Right renal pelvis (tissue), 4 donors: ENCODE measurements around the gene GID8. TPM values are rescaled to one million over a fixed set of nuclear protein-coding genes. Genes with fewer than 3 reads are reported as not detected.
A peak's percentile ranks its signal among the peaks of the same experiment; 100 is the strongest.

Source experiments
- DNase-seq, 4 donors: peaks; one replicate each; pipeline ENCODE4 v3.0.0-alpha.2; 2013; ENCODE audit warnings: low read depth in 4 of 4, low spot score in 3 of 4, missing footprints in 1 of 4
- polyA plus RNA-seq, 4 donors: library from polyadenylated mRNA; unstranded; fragments of 120-200 nt; gene quantifications; one replicate each; pipeline ENCODE4 v1.2.1, GENCODE V29; 2013; ENCODE audit not compliant: insufficient read length in 4 of 4

GID8 gene
- polyA plus RNA-seq, 4 donors = 50.2 to 55.9 (median 50.9) TPM

DNA sequence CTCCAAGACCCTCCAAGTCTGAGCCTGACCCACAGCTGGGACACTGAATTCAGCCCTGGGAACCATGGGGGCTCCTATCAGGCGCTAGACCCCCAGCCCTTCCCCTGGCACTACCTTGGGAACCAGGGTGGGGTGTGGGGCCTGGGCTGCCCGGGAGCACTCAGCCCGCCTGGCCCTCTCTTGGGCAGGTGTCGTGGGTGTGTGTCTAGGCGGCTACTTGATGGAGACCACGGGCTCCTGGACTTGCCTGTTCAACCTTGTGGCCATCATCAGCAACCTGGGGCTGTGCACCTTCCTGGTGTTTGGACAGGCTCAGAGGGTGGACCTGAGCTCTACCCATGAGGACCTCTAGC lies 29.2 kb downstream of the GID8 start:
- DNase-seq = no peak

DNA sequence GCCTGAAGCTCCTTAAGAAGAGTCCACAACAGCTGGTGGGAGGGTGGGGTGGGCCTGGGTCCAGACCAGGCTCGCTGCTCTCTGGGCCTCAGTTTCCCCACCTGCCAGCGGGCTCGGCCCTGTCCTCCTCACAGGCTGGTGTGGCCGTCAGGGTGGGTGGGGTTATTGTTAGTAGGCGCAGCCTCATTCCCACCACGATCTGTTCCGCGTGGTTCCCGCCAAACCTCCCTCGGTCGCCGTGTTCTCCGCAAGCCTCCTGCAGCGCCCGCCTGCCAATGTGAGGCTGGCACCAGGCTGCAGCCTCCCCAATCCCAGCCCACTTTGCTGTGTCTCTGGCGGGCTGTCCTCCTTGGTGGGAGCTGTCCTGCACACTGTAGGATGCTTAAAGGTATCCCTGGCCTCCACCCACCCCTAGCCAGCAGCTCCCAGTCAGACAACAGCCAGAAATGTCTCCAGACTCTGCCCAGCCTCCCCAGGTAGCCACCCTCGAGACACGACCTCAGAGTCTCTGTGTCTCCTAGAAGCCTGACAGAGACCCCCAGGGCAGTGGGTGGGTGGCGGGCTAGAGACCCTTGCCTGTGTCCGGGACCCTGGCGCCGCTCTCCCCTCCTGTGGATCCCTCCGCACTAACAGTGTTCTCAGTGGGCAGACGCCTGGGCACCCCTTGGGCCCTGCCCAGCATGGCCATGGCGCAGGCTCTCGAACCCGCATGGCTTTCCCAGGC lies 29.8 kb downstream of the GID8 start:
- DNase-seq = no peak

DNA sequence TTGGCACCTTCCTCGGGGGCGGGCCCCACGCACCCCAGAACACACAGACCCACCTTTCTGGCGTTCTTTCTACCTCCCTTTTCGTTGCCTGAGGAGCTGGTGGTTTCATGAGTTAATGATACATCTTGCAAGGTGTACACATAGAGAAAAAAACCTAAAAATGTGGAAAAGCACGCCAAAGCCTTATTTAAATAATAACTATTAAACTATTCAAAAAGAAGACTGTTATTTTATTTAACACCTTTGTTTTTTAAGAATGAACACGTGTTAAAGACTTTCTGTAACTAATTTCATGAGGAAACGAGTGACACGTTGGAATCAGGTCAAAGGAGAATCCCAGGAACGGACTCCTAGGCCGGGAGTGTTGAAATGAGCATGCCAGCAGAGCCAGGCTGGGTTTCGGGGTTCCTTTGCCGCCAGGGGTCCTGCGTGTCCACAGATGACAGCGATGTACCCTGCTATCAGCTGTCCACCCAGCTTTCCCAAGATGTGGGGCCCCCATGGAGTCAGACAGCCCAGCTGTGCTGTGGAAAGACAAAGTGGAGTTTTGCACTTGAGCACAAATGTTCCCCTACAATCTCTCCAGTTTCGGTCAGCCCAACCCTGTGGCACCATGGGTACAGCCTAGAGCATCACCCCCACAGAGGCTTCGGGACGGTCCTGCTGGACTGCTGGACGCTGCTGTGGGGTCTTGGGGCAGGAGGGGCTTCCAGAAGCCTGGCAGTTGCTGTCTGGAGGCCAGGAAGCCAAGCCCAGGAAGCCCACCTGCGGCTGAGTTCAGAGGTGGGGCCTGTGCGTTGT lies 30.6 kb downstream of the GID8 start:
- DNase-seq = no peak

DNA sequence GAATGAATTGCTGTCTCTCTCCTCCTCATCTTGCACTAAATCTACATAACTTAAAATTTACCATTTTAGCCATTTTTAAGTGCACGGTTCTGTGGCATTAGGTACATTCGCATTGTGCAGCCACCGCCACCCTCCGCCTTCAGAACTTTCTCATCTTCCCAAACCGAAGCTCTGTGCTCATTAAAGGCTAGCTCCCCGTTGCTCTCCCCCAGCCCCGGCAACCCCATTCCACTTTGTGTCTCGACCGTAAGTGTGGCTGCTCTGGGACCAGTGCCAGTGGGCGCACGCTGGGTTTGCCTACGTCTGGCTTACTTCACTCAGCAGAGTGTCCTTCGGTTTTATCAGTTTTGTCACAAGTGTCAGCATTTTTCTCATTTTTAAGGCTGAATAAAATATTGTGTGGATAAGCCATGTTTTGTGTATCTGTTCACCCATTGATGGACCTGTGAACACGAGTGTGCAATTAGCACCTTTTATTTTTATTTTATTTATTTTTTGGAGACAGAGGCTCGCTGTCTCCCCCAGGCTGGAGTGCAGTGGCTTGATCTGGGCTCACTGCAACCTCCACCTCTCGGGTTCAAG lies 31.3 kb downstream of the GID8 start:
- no peak for DNase-seq

DNA sequence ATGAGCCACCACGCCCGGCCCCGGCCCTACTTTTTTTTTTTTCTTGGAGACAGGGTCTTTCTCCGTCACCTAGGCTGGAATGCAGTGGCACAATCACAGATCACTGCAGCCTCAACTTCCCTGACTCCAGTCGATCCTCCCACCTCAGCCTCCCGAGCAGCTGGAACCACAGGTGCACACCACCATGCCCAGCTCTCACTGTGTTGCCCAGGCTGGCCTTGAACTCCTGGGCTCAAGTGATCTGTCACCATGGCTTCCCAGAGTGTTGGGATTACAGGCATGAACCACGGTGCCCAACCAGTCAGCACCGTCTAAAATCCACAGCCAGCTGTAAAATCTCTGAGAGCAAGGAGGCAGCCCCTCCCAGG lies 32.0 kb downstream of the GID8 start:
- DNase-seq = no peak

DNA sequence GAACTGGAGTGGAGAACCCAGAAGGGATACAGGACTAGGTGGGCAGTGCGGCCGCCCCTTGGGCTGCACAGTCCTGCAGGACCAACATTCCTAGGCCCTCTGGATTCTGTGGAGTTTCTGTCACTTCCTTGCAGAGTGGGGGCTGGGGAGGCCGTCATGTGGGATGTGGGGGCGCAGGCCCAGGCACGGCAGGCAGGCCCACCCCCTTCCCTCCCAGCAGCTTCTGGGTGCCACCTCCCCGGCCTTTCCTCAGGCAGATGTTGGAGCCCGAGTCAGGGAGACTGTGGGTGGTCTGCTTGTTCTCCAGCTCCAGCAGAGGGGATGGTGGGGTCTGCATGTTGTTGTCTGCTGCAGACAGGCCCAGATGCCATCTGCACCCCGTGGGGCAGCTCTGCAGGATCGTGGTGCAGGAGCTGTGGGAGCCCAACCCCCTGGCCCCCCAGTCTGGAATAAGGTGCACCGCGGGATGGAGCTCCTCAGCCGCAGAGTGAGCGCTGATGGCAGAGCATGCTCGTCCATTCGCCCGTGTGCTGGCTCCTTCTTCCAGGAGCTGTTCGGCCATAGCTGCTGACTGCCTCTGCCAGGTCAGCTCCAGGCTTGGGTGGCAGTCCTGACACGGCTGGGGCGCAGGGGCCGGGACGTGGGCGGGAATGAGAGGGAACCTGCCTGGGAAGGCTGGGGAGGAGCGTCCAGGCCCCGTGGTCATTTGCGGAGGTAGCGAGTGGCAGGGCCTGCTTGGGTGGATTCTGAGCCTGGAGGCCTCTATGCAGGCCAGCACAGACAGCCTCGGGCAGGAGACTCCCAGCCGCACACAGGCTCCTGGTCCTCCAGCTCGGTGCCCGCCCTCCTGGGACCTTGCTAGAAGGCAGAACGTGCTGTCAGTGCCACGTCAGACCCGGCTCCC lies 32.6 kb downstream of the GID8 start:
- DNase-seq = no peak

DNA sequence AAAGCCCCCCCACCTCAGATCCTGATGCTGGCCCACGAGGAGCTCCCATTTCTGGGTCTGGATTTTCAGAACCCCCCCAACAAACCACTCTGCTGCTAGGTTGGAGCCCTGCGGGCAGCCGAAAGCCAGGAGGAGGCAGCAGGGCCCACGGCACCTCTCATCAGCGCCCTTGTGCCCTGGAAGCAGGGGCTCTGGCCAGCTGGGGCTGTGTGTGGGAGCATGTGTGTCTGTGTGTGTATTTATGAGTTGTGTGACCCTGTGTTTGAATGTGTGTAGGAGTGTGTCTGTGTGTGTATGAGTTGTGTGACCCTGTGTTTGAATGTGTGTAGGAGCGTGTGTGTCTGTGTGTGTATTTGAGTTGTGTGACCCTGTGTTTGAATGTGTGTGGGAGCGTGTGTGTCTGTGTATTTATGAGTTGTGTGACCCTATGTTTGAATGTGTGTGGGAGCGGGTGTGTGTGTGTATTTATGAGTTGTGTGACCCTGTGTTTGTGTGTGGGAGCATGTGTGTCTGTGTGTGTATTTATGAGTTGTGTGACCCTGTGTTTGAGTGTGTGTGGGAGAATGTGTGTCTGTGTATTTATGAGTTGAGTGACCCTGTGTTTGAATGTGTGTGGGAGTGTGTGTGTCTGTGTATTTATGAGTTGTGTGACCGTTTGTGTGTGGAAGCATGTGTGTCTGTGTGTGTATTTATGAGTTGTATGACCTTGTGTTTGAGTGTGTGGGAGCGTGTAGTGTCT lies 33.4 kb downstream of the GID8 start:
- DNase-seq = no peak

DNA sequence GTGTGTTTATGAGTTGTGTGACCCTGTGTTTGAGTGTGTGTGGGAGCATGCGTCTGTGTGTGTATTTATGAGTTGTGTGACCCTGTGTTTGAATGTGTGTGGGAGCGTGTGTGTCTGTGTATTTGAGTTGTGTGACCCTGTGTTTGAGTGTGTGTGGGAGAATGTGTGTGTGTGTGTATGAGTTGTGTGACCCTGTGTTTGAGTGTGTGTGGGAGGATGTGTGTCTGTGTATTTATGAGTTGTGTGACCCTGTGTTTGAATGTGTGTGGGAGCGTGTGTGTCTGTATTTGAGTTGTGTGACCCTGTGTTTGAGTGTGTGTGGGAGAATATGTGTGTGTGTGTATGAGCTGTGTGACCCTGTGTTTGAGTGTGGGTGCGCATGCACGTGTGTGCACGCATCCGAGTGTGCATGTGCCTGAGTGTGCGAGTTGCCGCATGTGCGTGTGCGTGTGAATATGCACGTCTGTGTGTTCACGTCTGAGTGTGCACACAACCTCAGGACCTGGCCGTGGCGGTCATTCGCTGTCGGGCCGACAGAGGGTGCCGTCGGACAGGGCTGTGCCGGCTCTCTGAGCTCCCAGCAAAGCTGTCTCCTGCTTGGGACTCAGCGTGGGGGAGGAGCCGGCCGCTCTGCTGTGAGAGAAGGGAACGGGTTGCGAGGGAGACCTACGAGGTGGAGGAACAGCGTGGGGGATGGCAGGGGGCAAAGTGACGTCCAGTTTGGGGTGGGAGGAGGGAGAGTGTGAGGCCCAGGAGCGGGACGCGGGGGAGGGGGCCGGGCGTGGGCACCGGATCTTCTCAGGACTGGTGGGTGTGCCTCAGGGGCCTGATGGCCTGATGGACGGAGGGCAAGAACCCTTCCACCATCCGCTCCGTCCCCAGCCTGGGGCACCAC lies 34.2 kb downstream of the GID8 start:
- DNase-seq = peak; percentile 48 to 78 (median 62)

DNA sequence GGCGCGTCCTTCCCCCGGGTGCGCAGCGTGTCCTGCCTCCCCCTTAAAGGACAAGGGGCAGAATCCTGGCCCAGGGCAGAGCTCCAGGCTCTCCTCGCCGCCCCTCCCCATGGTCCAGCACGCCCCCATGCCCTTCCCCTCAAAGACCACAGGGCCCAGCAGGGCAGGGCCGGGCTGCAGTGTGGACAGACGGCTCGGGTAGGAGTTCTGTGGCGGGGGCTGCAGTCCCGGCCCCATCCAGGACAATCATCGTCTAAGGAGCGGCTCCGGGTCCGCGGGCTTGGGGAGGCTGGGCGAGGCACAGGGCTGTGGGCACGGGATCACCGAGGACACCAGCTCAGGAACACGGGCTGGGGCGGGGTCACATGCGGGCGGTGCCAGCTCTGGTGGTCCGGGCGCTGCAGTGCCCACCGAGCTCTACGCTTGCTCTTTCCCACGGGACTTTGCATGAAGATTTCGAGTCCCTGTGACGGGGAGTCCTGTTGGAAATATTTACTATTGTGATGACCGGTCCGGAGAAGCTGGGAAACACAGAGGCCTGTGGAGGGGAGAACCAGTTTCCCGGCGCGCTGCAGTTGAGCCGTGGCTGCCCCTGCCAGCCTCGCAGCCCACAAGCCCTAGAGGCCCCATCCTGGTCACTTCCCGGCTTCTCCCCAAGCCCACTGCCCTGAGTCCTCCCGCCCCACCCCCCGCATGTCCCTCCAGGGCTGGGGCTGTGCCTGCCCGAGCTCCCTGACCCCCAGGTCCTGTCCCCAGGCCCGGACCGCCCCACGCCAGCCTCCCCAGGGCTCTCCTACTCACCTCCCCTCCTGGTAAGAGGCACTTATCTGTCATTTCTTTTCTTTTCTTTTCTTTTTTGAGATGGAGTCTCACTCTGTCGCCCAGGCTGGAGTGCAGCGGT lies 35.1 kb downstream of the GID8 start:
- no peak for DNase-seq

DNA sequence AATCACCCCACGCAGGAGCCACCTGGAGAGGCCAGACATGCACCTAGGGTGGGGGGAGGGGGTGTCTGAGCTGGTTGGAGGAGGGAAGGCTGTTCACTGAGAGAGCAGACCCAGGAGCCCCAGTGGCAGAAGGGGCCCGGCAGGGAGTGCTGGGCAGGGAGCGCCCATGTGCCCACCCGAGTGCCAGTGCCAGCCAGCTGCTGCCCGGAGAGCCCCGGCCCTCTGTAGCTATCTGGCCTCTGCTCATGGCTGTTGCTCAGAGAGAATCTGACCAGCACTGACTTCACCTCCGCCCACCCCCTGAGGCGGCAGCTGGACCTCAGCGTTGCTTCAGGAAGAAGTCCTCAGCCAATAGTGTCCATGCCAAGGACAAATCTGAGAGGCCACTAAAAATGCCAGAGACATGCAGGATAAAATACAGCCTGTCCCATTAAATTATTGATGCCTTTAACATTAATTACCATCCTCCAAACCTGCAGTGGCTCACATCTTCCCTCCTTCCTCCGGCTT lies 37.4 kb downstream of the GID8 start:
- DNase-seq = no peak

DNA sequence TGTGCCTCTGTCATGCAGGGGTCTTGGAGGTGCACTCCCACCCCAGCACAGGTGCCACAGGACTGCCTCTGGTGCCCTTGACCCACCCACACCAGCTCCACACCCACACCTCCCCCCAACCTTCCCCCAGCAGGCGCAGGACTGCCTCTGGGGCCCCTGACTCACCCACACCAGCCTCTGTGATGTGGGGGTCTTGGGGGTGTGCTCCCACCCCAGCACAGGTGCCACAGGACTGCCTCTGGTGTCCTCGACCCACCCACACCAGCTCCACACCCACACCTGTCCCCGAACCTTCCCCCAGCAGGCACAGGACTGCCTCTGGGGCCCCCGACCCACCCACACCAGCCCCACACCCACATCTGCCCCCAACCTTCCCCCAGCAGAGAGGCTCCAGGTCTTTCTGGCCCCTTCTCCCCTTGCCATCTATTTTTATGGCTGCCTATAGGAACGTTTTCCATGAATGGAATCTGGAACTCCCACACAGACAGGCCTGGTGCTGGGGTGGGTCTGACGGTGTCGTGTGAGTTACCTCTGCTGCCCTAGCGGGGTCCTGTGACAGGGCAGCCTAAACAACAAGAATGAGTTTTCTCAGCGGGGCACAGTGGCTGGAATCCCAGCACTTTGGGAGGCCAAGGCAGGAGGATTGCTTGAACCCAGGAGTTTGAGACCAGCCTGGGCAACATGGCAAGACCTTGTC lies 38.0 kb downstream of the GID8 start:
- no peak for DNase-seq

DNA sequence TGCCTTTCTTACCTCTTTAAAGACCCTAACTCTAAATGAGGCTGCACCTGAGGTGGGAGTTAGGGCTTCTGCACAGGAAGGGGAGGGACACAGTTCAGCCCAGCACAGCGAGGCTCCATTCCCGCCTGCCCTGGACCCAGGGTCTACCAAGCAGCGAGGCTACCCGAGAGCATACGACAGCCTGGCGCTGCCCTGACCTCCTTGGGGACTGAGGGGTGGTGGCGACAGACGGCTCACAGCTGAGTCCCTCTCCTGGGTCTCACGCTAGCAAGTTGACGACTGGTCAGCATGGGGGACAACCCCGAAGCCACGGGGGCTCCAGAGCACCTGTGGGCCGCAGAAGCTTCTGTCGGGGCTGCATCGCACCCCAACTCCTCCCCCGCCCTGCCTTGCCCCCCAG lies 38.9 kb downstream of the GID8 start:
- no peak for DNase-seq

DNA sequence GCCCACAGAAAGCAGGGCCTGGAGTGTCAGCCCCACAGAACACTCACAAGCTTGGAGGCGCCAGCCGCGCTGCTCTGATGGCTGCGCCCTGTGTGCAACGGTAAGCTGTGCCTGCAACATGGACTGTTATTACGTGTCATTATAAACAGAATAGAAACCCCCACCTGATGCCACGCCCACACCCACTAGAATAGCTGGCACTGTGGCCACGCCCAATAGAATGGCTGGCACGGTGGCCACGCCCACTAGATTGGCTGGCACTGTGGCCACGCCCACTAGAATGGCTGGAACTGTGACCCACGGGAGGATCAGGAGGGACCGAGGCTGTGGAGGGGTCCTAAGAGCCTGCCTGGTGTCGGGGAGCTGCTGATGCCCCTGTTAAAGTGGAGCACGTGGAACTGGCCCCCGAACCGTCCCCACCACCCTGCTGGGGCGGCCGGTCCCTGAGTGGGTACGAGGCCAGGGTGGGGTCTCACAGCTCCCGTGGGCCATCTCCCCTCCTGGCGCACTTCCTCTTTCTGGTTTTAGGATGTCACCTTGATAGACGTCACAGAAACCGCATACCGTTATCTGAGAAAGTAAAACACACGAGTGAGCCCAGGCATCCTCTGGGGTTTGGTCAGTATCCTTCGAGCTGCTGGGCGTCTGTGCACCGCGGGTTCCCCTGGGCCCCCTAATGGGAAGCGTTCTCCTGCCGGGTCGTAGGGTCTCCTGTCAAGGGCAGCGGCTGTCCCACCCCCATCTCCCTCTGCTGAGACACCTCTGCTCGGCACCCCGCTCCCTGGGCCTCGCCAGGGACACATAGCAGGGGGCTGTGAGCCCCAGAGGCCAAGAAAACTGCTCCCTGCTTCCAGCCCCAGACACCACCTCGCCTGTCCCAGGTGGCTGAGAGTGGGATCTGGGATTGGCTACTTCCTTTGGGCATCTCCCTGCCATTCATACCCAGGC lies 39.9 kb downstream of the GID8 start:
- DNase-seq = no peak

DNA sequence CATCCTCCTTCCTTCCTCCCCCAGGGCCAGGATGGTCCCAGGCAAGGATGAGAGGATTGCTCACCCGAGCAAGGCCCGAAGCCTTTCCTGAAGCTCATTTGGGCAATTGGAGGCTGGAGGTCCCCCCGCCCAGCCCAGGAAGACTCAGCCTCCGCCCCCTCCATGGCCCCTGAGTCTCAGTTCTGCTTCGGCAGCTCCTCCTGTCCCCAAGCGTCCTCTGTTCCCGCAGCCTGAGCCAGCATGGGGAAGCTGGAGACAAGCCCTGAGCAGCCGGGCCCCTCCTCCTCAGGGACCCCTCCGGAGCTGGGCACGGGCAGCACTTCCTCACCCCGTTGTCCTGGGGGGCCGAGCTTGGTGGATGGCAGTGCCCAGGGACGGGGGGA lies 40.6 kb downstream of the GID8 start:
- DNase-seq = no peak

DNA sequence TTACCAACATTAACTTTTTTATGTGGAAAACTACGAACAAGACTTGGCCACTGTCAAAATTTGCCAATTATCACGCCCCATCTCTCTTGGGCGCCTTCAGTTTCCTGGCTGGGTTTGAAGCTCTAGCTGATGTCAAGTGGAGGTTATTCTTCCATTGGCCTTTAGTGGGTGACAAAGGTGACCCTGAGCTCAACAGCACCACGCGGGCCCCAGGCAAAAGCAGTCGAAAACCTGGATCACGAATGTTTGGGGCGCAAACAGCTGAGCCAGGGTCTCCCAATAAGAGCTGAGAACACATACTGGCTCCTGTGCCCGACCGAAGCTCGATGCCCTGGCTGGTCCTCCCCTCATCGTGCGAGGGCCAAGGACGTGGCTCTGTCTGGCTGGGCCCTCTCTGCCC lies 41.4 kb downstream of the GID8 start:
- DNase-seq = no peak

DNA sequence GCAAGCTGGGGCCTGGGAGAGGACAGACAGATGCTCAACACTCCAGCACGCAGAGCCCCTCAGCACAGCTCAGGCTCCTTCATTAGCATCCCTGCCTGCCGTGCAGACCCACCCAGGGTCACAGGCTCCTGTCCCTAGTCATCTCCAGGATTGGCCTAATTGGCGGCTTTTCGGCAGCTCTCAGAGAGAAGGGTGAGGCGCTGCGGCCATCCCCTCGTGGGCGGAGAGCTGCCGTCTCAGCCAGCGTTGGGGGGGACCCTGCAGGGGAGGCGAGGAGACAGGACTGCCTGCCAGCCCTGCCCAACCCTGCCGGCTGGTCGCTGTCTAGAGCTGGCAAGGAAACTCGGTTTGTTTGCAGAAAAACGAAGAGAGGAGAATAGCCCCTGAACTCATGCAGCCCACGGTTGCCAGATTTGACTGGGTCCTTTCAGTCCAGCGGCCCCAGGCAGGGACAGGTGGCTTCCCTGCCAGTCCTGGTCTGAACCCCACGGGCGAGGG lies 42.0 kb downstream of the GID8 start:
- no peak for DNase-seq
